ENCODE results near the gene TCERG1. TPM values are rescaled to one million over a fixed set of nuclear protein-coding genes. Genes with fewer than 3 reads are reported as not detected.

The TCERG1 gene
- total RNA-seq, 1 experiment from 2014 or later = 112 TPM

GRCh38 chr5:146482775-146483174, 35.6 kb downstream of the TCERG1 start:
- H3K27ac Mint-ChIP-seq = no peak overlapping the region
- Histone ChIP-seq H3K4me1 (ENCODE audit: insufficient read depth, low read length) (no peaks in the 10 kb centered on the region), H2BK120ac (ENCODE audit: low read depth, low read length, poor library complexity, severe bottlenecking) (no peak overlapping the region), H4K20me1 (ENCODE audit: control insufficient read depth, insufficient read depth, insufficient read length) (no peaks in the 10 kb centered on the region), H3K18ac (ENCODE audit: insufficient read length, low read depth, low read length) (no peak overlapping the region), H3K79me1 (ENCODE audit: insufficient read depth, low read depth, low read length, poor library complexity, severe bottlenecking) (no peaks in the 10 kb centered on the region), H2BK15ac (ENCODE audit: low read depth, low read length) (no peak overlapping the region), H3K4ac (ENCODE audit: low read depth, low read length) (no peak overlapping the region), H3K9ac (ENCODE audit: extremely low read depth, insufficient read length, low read length) (no peak overlapping the region), H3K9me3 (ENCODE audit: control insufficient read depth, low read depth, low read length) (no peaks in the 10 kb centered on the region), H3K23me2 (ENCODE audit: insufficient read length, low read depth, low read length, poor library complexity, severe bottlenecking) (no peaks in the 10 kb centered on the region), H3K23ac (ENCODE audit: insufficient read length, low read depth, low read length) (no peak overlapping the region), H4K91ac (ENCODE audit: insufficient read length, low read depth, low read length) (no peak overlapping the region), H4K8ac (replicated peaks; ENCODE audit: insufficient read length, low read depth, low read length) (no peak overlapping the region), H2BK12ac (ENCODE audit: insufficient read length, low read depth, low read length) (no peak overlapping the region), H3T11ph (ENCODE audit: low read length) (no peak overlapping the region), H3K79me2 (ENCODE audit: insufficient read depth, low read length) (no peaks in the 10 kb centered on the region), H3K27ac (ENCODE audit: insufficient read length, low read depth, low read length) (no peak overlapping the region), H2AK5ac (ENCODE audit: insufficient read length, low read length) (no peak overlapping the region), H2AFZ (ENCODE audit: low read length) (no peak overlapping the region), H2BK20ac (ENCODE audit: low read depth, low read length, poor library complexity, severe bottlenecking) (no peak overlapping the region), H3K27me3 (ENCODE audit: insufficient read depth, low read length) (no peaks in the 10 kb centered on the region), H4K5ac (ENCODE audit: insufficient read length, low read depth, low read length) (no peak overlapping the region), H3K4me2 (ENCODE audit: insufficient read depth, insufficient read length, low read length) (no peak overlapping the region), H3K56ac (ENCODE audit: insufficient read length, low read depth, low read length) (no peak overlapping the region), H3K14ac (ENCODE audit: insufficient read depth, low read length) (no peak overlapping the region), H2BK5ac (ENCODE audit: insufficient read length, low read length) (no peak overlapping the region)
- H3K4me1 Mint-ChIP-seq = no peaks in the 10 kb centered on the region
- H3K36me3 Mint-ChIP-seq (ENCODE audit: insufficient read depth in 1 of 3, low read depth in 3 of 3) = peaks cover 32 to 70% (median 67%) of the 10 kb centered on the region in 3 experiments; a peak in 6 of 7 replicates
- no peaks in the 10 kb centered on the region for H3K27me3 Mint-ChIP-seq (ENCODE audit: low read depth)
- no peak for TF ChIP-seq CTCF (conservative IDR thresholded peaks at IDR 0.05)
- no CpG with 5 or more reads among the region's 2 CpGs for WGBS (ENCODE audit: extremely low coverage, insufficient read length, low lambda C conversion rate)
- no peak for DNase-seq
- no peaks in the 10 kb centered on the region for H3K9me3 Mint-ChIP-seq
- no peak overlapping the region for H3K4me3 Mint-ChIP-seq
